Progenitor cell of endocrine pancreas (in vitro differentiated cells): ENCODE measurements around the gene DMRTA2. TPM values are rescaled to one million over a fixed set of nuclear protein-coding genes. Genes with fewer than 3 reads are reported as not detected.

Experiments
- DNase-seq: peaks from one replicate; pipeline ENCODE4 v3.0.0; 2021; ENCODE audit warnings: low spot score; ENCODE audit not compliant: unreplicated experiment
- H3K27ac Mint-ChIP-seq: 2 replicates; pipeline ENCODE4 v1.8.0; 2021; ENCODE audit warnings: mild to moderate bottlenecking, moderate library complexity, mixed read lengths
- H3K27me3 Mint-ChIP-seq: 2 replicates; pipeline ENCODE4 v1.8.0; 2021; ENCODE audit warnings: mixed read lengths
- H3K36me3 Mint-ChIP-seq: 2 replicates; pipeline ENCODE4 v1.8.0; 2022; ENCODE audit warnings: mixed read lengths; ENCODE audit not compliant: insufficient read depth
- H3K4me1 Mint-ChIP-seq: 2 replicates; pipeline ENCODE4 v1.8.0; 2021; ENCODE audit warnings: low read depth, mixed read lengths
- H3K4me3 Mint-ChIP-seq: 2 replicates; pipeline ENCODE4 v1.8.0; 2021; ENCODE audit warnings: low read depth, mild to moderate bottlenecking, moderate library complexity, mixed read lengths
- H3K9me3 Mint-ChIP-seq: 2 replicates; pipeline ENCODE4 v1.8.0; 2021; ENCODE audit warnings: low read depth, mixed read lengths
- CTCF ChIP-seq: fragments of 200-600 bp; sonication (generic); IDR thresholded peaks from one replicate; pipeline ENCODE4 v1.5.0; 2021; ENCODE audit warnings: antibody characterized with exemption, mild to moderate bottlenecking; ENCODE audit not compliant: unreplicated experiment
- total RNA-seq: library from RNA; stranded (reverse); gene quantifications from 2 replicates; pipeline ENCODE4 v1.2.1, GENCODE V29; 2021

The DMRTA2 gene
- total RNA-seq, 1 donor from 2014 or later = not detected

DNA sequence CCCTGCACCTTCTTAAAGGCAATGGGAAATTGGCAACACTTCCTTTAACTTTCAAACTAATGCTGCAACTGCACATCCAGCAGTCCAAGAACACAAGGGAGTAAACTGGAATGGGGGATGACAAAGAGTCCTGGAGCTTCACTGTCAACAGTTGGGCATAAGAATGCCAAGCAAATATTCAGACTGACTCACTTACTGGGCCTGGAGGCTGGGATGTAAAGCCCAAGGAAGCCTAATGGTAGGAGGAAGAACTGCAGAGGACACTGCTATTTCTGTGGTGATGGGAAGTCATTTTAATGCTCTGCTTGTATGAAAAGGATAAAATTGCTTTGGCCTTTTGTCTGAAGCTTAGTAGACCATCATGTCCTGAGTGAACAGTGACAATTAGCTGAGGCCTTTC is 15.7 kb upstream of the DMRTA2 start:
- no peak for DNase-seq
- peaks cover 9% of the 10 kb centered on the region for H3K27me3 Mint-ChIP-seq
- no peak overlapping the region for H3K27ac Mint-ChIP-seq

GRCh38 chr1:50436489-50436888 is 13.2 kb upstream of the DMRTA2 start:
- no peak for TF ChIP-seq CTCF
- Mint-ChIP-seq H3K4me1 (no peaks in the 10 kb centered on the region), H3K4me3 (no peak overlapping the region), H3K36me3 (peaks cover 4% of the 10 kb centered on the region), H3K27me3 (peaks cover 34% of the 10 kb centered on the region), H3K9me3 (no peaks in the 10 kb centered on the region), H3K27ac (no peak overlapping the region)
- DNase-seq = no peak

More for the DNA sequence above, 15.7 kb upstream of the DMRTA2 start:
- Mint-ChIP-seq H3K36me3 (peaks cover 4% of the 10 kb centered on the region), H3K9me3 (no peaks in the 10 kb centered on the region), H3K4me1 (peaks cover 1% of the 10 kb centered on the region), H3K4me3 (no peak overlapping the region)
- TF ChIP-seq CTCF = no peak

- Mint-ChIP-seq H3K4me3 (no peak overlapping the region), H3K4me1 (peaks cover 3% of the 10 kb centered on the region), H3K36me3 (no peaks in the 10 kb centered on the region), H3K27me3 (peaks cover 94% of the 10 kb centered on the region), H3K9me3 (no peaks in the 10 kb centered on the region), H3K27ac (peak overlapping the region; percentile 2)
- no peak for DNase-seq
- TF ChIP-seq CTCF = no peak
Observed at GRCh38 chr1:50430010-50430405, 6.8 kb upstream of the DMRTA2 start.

DNA sequence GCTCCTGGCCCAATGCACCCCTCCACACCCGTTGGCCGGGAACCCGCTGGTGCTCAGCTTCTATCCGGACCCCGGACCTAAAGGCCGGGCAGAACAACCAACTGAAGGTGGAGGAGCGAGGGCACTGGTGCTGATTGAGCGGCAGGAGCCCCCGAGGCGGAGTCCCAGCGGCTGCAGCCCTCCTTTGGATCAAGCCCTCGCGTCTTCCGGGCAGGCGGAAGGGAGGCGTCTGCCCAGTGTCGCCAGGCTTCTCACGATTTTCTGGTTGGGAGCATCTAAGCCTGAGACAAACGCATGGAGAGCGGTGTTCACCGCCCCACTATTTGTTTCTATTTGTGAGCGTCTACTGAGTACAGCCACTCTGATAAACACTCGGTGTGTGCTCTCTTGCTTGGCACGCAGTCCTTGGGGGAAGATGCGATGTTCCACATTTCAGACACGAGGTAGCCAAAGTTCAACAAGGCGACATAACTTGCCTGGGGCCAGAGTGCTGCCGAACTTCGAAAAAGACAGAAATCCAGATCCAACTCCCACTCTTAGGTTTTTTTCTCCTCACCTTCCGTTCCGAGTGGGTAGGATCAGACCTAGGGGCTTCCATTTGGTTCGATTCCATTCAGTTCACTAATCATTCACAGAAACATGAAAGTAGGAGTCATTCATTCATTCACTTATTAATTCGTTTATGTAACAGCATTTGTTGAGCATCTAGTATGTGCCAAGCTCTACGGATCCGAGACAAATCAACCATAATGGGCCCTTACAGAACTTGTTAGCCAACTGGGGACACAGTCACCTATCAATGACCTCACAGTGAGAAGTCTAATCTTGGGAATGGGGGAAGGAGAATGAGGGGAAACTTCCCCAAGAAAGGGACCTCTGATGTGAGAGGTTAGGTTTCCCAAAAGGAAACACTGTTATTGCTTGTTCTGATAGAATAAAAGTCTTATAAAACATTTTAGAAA is 4.9 kb upstream of the DMRTA2 start:
- Mint-ChIP-seq H3K4me3 (no peak overlapping the region), H3K27ac (no peak overlapping the region), H3K9me3 (no peaks in the 10 kb centered on the region), H3K27me3 (peaks cover 97% of the 10 kb centered on the region), H3K36me3 (no peaks in the 10 kb centered on the region), H3K4me1 (peaks cover 9% of the 10 kb centered on the region)
- TF ChIP-seq CTCF = no peak
- DNase-seq = no peak

GRCh38 chr1:50427086-50427817 is 4.0 kb upstream of the DMRTA2 start:
- no peak overlapping the region for H3K4me3 Mint-ChIP-seq
- H3K9me3 Mint-ChIP-seq = no peaks in the 10 kb centered on the region
- H3K27ac Mint-ChIP-seq = peak overlapping the region; percentile 62
- no peaks in the 10 kb centered on the region for H3K36me3 Mint-ChIP-seq
- peaks cover 13% of the 10 kb centered on the region for H3K4me1 Mint-ChIP-seq
- H3K27me3 Mint-ChIP-seq = peaks cover 97% of the 10 kb centered on the region
- TF ChIP-seq CTCF = no peak
- no peak for DNase-seq
